Gastroesophageal sphincter (tissue), 4 donors: ENCODE data around the gene TBC1D7. TPM values are rescaled to one million over a fixed set of nuclear protein-coding genes. Genes with fewer than 3 reads are reported as not detected.

Experiments used
- ATAC-seq: fragments of 150-250 bp; one replicate; pipeline ENCODE4 v1.9.1; 2016; ENCODE audit warnings: mild to moderate bottlenecking, moderate library complexity
- H3K27ac ChIP-seq, 4 donors: fragments of 200-600 bp; sonication (generic) in 3 of 4; 1 replicate in 3 of 4; 2 replicates in 1 of 4; pipeline ENCODE4 v1.5.1; 2016 to 2019
- H3K27me3 ChIP-seq: fragments of 200-600 bp; sonication (generic); one replicate; pipeline ENCODE4 v1.5.1; 2019
- H3K36me3 ChIP-seq, 2 donors: fragments of 200-600 bp; sonication (generic); one replicate each; pipeline ENCODE4 v1.5.1; 2019; ENCODE audit warnings: control low read depth in 1 of 2
- H3K4me1 ChIP-seq, 3 donors: fragments of 200-600 bp; sonication (generic); 1 replicate in 2 of 3; 2 replicates in 1 of 3; pipeline ENCODE4 v1.5.1; 2016 to 2019; ENCODE audit warnings: control low read depth in 2 of 3
- H3K4me3 ChIP-seq, 2 donors: fragments of 200-600 bp; sonication (generic); one replicate each; pipeline ENCODE4 v1.5.1; 2019; ENCODE audit warnings: mild to moderate bottlenecking in 1 of 2, moderate library complexity in 1 of 2
- H3K9me3 ChIP-seq, 3 donors: fragments of 200-600 bp; sonication (generic); one replicate each; pipeline ENCODE4 v1.5.1; 2017 to 2019; ENCODE audit warnings: control low read depth in 2 of 3
- EP300 ChIP-seq: sonication (generic); formaldehyde crosslinking; IDR thresholded peaks from one replicate; pipeline ENCODE4 v1.6.1; 2017; ENCODE audit warnings: antibody characterized with exemption, mild to moderate bottlenecking
- POLR2A ChIP-seq, 2 donors: fragments of 450-650 bp; IDR thresholded peaks; one replicate each; pipeline ENCODE4 v1.6.1; 2017; ENCODE audit warnings: antibody characterized with exemption in 2 of 2, mild to moderate bottlenecking in 2 of 2, moderate library complexity in 1 of 2
- POLR2AphosphoS5 ChIP-seq: sonication (generic); formaldehyde crosslinking; IDR thresholded peaks from one replicate; pipeline ENCODE4 v1.6.1; 2017; ENCODE audit warnings: antibody characterized with exemption
- WGBS, 2 donors: methylation state at CpG; one replicate each; pipeline ENCODE4 v1.1.5; 2018; ENCODE audit warnings: low coverage in 1 of 2; 5-methylcytosine and 5-hydroxymethylcytosine counted together
- total RNA-seq, 4 donors: library from RNA; depleted of rRNA; stranded (reverse); fragments of >200 nt; gene quantifications; one replicate each; pipeline ENCODE4 v1.1.0, GENCODE V29; 2016
- TF ChIP-seq, protein P1 (sequence below), 4 experiments: fragments of 200-600 bp in 2 of 4; fragments of 450-650 bp in 2 of 4; sonication (generic) in 1 of 4; IDR thresholded peaks; one replicate each; pipeline ENCODE4 v1.5.1; 2017 to 2019; ENCODE audit warnings: antibody characterized with exemption in 4 of 4, mild to moderate bottlenecking in 2 of 4, moderate library complexity in 2 of 4

Gene TBC1D7
- total RNA-seq, 4 donors from 2014 or later: 5.1 to 14.5 (median 7.3) TPM

DNA sequence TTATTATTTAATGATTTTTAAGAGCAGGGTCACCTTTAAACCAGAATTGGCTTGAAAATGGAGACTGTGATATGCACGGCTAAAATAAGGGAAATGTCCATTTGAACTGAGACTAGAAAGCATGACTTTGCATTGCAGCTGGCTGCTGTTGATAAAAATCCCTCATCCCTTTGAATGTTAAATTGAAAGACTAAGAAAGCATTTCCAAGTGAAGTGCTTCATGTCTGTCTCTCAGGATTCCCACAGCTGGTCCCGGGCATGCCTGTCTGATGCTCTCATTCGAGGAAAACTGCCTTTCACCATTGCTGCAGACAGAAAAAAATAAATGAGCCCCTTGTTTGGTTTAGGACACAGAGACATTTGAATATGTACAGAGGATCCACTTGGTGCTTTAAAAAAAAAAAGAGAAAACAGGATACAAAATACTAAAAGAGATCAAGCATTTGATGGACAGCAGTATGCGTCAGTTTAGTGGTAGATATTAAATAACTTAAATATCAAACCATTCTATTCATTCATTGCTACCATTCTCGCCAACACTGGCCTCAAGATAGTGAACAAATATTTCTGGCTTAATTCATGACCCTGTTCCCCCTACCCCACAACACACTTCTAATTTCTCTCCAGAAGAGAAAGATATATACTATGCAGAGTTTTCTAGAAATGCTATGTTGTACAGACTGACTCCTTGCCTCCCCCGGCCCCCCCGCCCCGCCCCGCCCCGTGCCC, 55.0 kb downstream of the TBC1D7 start:
- no peak for ATAC-seq
- H3K36me3 ChIP-seq: peaks cover 0 to 18% of the 10 kb centered on the region in 2 donors
- no peak overlapping the region for H3K27ac ChIP-seq
- no peaks in the 10 kb centered on the region for H3K9me3 ChIP-seq
- no peaks in the 10 kb centered on the region for H3K27me3 ChIP-seq
- 57 to 81% methylated on average over 7 to 9 of the region's 10 CpGs for WGBS, 2 donors
- TF ChIP-seq, protein P1, sequence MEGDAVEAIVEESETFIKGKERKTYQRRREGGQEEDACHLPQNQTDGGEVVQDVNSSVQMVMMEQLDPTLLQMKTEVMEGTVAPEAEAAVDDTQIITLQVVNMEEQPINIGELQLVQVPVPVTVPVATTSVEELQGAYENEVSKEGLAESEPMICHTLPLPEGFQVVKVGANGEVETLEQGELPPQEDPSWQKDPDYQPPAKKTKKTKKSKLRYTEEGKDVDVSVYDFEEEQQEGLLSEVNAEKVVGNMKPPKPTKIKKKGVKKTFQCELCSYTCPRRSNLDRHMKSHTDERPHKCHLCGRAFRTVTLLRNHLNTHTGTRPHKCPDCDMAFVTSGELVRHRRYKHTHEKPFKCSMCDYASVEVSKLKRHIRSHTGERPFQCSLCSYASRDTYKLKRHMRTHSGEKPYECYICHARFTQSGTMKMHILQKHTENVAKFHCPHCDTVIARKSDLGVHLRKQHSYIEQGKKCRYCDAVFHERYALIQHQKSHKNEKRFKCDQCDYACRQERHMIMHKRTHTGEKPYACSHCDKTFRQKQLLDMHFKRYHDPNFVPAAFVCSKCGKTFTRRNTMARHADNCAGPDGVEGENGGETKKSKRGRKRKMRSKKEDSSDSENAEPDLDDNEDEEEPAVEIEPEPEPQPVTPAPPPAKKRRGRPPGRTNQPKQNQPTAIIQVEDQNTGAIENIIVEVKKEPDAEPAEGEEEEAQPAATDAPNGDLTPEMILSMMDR (IDR thresholded peaks at IDR 0.05): no peak
- no peak for TF ChIP-seq POLR2A (IDR thresholded peaks at IDR 0.05)
- no peak for TF ChIP-seq POLR2AphosphoS5
- TF ChIP-seq EP300: no peak
- H3K4me1 ChIP-seq: peaks cover 0 to 8% (median 4%) of the 10 kb centered on the region in 3 donors
- peak overlapping the region in 1 of 2 donors; percentile 17 for H3K4me3 ChIP-seq

DNA sequence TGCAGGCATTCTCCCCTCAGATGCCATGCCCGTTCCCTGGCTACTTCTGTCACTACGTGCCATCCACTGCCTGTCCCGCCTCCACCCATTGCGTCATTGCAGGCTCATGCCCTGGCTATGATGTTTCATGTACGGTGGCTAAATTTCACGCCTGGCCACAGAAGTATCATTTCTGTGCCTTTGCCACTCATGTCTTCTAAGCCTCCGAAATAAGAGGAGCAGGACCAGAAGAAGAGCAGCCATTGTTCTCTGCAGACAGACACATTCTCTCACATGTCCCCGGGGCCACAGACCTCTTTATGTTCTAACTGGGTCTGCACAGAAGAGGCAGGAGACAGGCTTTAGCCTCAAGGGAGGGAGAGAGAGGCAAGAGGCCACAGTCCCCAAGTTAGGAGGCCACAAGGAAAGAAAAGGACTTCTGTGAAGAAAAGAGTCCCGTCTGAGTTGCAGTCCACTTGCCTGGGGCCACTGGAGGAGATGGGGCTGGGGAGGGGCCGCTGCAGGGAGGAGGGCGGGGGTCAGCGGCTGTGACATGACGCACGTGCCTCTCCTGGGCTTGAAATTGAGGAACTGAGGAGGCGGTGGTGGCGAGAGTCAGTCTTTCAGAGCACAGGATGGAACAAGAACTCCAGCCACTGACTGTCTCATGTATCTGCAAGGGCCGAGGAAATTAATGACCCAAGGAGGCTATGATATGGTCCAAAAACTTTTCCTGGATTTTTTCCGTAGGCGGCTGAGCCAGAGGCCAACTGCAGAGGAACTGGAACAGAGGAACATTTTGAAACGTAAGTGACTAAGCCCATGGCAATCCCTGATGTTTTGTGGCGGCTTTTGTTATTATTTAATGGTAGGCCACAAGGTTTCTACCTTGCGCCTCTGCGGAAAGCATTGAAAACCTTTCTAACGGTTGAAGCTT, 55.9 kb downstream of the TBC1D7 start:
- 78 to 90% methylated on average over 17 to 18 of the region's 24 CpGs for WGBS, 2 donors
- Histone ChIP-seq H3K36me3 (peaks cover 0 to 13% of the 10 kb centered on the region in 2 donors), H3K27ac (no peak overlapping the region), H3K27me3 (no peaks in the 10 kb centered on the region), H3K9me3 (no peaks in the 10 kb centered on the region), H3K4me3 (no peak overlapping the region), H3K4me1 (peaks cover 0 to 8% (median 4%) of the 10 kb centered on the region in 3 donors)
- peak; percentile 52 for ATAC-seq
- TF ChIP-seq POLR2AphosphoS5 (no peak), EP300 (no peak), POLR2A (IDR thresholded peaks at IDR 0.05) (no peak)
- TF ChIP-seq, protein P1 (IDR thresholded peaks at IDR 0.05): no peak

DNA sequence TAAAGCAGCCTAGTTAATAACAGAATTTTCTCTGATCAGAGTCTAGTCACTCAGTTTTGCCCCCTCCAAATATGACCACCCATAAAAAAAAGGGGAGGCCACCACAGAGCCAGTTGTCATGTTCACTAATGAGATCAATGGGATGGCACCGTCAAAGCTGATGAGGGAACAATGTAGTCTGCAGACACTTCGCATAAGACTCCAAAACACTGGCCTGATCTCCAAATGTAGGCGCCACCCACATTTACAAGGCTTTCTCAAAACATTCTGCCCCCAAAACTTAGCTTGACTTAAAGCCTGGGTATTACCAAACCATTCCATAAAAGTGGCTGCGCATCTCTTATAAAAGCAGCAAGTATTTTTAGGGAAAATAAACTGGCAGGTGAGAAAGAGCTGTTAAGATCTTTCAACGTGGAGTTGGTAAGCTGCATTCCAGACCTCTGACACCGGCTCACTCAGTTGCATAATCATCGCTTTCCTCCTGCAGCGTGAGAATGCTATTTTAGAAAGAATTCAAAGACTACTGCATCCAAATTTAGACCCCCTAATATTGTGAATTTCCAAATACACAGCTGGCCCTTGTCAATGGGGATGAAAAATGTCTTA, 59.3 kb downstream of the TBC1D7 start:
- Histone ChIP-seq H3K9me3 (no peaks in the 10 kb centered on the region), H3K27me3 (no peaks in the 10 kb centered on the region), H3K4me1 (peaks cover 0 to 8% (median 4%) of the 10 kb centered on the region in 3 donors), H3K27ac (no peak overlapping the region), H3K36me3 (peaks cover 0 to 13% of the 10 kb centered on the region in 2 donors), H3K4me3 (no peak overlapping the region)
- TF ChIP-seq POLR2A (IDR thresholded peaks at IDR 0.05) (no peak), POLR2AphosphoS5 (no peak), EP300 (no peak)
- TF ChIP-seq, protein P1 (IDR thresholded peaks at IDR 0.05): no peak
- 23 to 37% methylated on average over 4 to 8 of the region's 8 CpGs for WGBS, 2 donors
- ATAC-seq: peak; percentile 56

DNA sequence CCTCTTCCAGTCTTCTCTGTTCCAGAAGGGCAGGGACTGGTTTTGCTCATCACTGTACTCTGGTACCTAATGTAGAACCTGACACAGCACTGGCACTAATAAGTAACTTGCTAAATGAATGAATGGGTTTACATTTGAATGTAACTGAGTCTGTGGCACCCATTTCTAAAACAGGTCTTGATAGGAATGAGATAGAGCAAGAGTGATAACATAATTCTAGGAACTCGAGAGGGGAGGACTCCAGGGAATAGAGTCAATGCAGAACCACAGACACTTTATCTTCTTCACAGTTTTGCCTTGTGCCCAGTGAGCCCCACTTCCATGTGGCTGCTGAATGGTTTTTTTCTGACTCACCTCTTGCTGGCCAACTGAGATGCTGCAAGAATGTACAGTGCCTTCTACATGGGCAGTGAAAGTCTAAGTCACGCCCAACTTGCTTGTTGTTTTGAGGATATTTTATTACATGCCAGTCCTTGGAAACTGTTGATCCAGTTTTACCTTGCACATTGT, 61.1 kb downstream of the TBC1D7 start:
- Histone ChIP-seq H3K4me1 (peaks cover 0 to 8% (median 4%) of the 10 kb centered on the region in 3 donors), H3K36me3 (peaks cover 0 to 2% of the 10 kb centered on the region in 2 donors)
- ATAC-seq: no peak

More for the DNA sequence above, 61.1 kb downstream of the TBC1D7 start:
- Histone ChIP-seq H3K27me3 (no peaks in the 10 kb centered on the region), H3K27ac (no peak overlapping the region), H3K9me3 (no peaks in the 10 kb centered on the region), H3K4me3 (no peak overlapping the region)
- TF ChIP-seq POLR2A (IDR thresholded peaks at IDR 0.05): no peak
- no peak for TF ChIP-seq EP300
- TF ChIP-seq POLR2AphosphoS5: no peak
- TF ChIP-seq, protein P1 (IDR thresholded peaks at IDR 0.05): no peak
- WGBS, 2 donors: 90 to 97% methylated on average over 2 of the region's 2 CpGs
